Measurements from ENCODE around the gene PDE1A.

PDE1A gene

DNA sequence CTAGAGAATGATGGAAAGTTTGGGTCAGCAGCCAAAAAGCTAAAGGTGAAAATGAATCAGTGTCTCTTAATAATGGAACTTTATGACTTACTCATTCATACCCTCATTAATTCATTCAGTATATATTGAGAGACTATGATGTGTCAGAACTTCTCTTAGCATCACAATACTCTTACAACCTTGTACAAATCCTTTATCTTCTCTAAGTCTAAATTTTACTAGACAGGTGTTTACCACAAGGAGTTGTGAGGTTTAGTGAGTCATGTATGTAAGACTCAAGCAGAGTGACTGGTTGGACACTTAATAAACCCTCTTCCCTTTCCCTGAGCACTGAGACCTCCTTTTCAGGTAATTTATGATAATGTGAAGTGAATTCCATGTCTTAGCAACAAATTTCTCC, 311.6 kb downstream of the PDE1A start:
- no peak for DNase-seq

DNA sequence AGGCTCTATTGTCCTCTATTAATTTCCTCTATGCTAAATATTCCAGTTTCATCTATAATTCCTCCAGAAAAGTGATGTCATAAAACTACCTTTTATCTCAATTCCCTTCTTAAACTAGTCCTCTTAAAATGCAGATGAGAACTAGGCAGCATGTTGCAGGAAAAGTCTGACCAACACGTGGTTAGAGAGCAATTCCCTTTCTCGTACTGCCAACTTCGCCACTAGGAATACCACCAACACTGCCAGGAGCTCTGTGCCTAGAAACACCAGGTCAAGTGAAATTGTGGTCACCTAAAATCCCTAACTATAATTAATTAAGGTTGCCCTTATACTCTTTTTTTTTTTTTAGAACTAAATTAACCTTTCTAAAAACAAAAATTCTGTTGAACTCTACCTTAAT, 313.5 kb downstream of the PDE1A start:
- no peak for DNase-seq

GRCh38 chr2:182110347-182110746, 316.5 kb downstream of the PDE1A start:
- DNase-seq = no peak

GRCh38 chr2:182103526-182103925, 323.3 kb downstream of the PDE1A start:
- DNase-seq = no peak

DNA sequence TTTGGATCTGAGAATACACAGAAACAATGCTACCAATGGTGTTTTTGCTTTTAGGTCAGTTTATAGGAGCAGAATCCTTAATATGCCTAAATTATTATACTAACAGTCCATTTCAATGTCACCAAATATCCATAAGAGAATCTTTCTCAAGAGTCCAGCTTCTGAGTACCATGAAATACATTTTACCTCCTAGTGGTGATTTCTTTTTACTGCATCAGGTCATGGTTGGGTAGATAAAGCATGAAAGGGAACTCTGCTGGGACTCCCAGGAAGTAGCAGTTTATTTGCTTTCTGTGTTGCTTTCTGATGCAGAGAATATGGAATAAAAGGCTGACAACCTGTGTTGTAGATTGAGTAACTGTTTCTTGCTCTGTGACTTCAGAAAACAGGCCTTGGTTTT, 325.6 kb downstream of the PDE1A start:
- no peak for DNase-seq

- DNase-seq = no peak
Measured at GRCh38 chr2:182098648-182099047, 328.2 kb downstream of the PDE1A start.

DNA sequence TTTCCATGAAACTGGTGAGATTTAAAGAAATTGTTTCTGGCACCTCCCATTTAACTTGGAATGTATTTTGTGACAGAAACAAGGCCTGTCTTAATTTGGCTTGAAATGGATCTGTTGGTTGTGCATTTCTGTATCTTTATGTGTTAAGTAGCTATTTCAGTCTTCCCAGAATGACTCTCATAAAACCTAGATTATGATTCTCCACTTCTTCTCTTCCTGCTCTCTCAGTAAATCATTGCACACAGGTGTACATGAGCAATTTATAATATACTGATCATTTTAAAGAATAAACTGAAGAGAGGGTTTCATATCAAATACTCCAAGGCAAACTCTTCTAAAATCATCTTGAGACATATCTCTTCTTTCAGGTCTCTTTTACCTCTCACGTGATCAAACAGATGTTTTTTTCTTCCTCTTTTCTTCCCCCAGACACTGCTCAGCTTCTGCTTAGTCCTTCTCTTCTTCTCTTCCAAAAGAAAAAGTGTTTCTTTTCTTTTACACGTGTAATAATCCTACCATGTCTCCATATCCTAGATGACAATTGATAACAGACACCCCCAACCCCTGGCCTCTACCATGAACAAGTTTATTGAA, 329.2 kb downstream of the PDE1A start:
- no peak for DNase-seq

DNA sequence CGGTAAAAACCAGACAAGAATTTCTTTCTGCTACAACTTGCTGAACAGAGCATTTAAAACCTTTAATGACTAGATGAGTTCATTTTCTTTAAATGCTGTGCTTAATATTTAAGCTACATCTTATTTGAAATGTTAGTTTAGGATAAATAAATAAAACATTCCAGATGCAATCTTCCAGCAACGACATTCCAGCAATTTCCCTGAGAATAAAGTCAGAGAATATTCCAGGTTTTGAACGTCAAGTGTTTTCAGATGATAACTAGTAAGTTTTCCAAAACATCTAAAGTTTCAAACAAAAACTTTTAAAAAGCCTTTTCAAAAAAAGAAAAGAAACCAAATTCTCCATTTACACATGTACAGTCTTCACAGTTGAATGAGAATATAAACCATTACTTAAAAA, 336.4 kb downstream of the PDE1A start:
- DNase-seq = no peak
